ENCODE results near the gene HBB.

HBB gene

GRCh38 chr11:5245155-5245554 is 18.3 kb upstream of the HBB start:
- H3K4me3 ChIP-seq (ENCODE audit: low read depth, low read length) = no peak overlapping the region
- no peak for DNase-seq (ENCODE audit: low read depth)
- TF ChIP-seq CTCF (IDR thresholded peaks at IDR 0.05; ENCODE audit: control insufficient read depth, extremely low read depth, insufficient read depth) = no peak

- no peak overlapping the region for H3K4me3 ChIP-seq (ENCODE audit: low read depth, low read length)
- no peak for TF ChIP-seq CTCF (IDR thresholded peaks at IDR 0.05; ENCODE audit: control insufficient read depth, extremely low read depth, insufficient read depth)
- no peak for DNase-seq (ENCODE audit: low read depth)
Measured at GRCh38 chr11:5243816-5244180, 16.9 kb upstream of the HBB start.

GRCh38 chr11:5242933-5243815 is 16.3 kb upstream of the HBB start:
- no peak overlapping the region for H3K4me3 ChIP-seq (ENCODE audit: low read depth, low read length)
- TF ChIP-seq CTCF (IDR thresholded peaks at IDR 0.05; ENCODE audit: control insufficient read depth, extremely low read depth, insufficient read depth) = no peak
- DNase-seq (ENCODE audit: low read depth) = no peak

GRCh38 chr11:5242208-5242607 is 15.3 kb upstream of the HBB start:
- no peak for DNase-seq (ENCODE audit: low read depth)
- no peak for TF ChIP-seq CTCF (IDR thresholded peaks at IDR 0.05; ENCODE audit: control insufficient read depth, extremely low read depth, insufficient read depth)
- no peak overlapping the region for H3K4me3 ChIP-seq (ENCODE audit: low read depth, low read length)

GRCh38 chr11:5241458-5241857 is 14.6 kb upstream of the HBB start:
- no peak for DNase-seq (ENCODE audit: low read depth)
- no peak overlapping the region for H3K4me3 ChIP-seq (ENCODE audit: low read depth, low read length)
- TF ChIP-seq CTCF (IDR thresholded peaks at IDR 0.05; ENCODE audit: control insufficient read depth, extremely low read depth, insufficient read depth) = no peak

- DNase-seq (ENCODE audit: low read depth) = no peak
- no peak for TF ChIP-seq CTCF (IDR thresholded peaks at IDR 0.05; ENCODE audit: control insufficient read depth, extremely low read depth, insufficient read depth)
- H3K4me3 ChIP-seq (ENCODE audit: low read depth, low read length) = no peak overlapping the region
Measured at GRCh38 chr11:5240458-5240857, 13.6 kb upstream of the HBB start.

- TF ChIP-seq CTCF (IDR thresholded peaks at IDR 0.05; ENCODE audit: control insufficient read depth, extremely low read depth, insufficient read depth) = no peak
- no peak for DNase-seq (ENCODE audit: low read depth)
- no peak overlapping the region for H3K4me3 ChIP-seq (ENCODE audit: low read depth, low read length)
Measured at GRCh38 chr11:5240056-5240455, 13.2 kb upstream of the HBB start.
